HepG2 (cell line): Measurements from ENCODE around the gene ACSS1. TPM values are rescaled to one million over a fixed set of nuclear protein-coding genes. Genes with fewer than 3 reads are reported as not detected.

Experiments used
- ATM ChIP-seq: fragments of 450-650 bp; IDR thresholded peaks from 2 replicates; pipeline ENCODE4 v1.7.1; 2017; ENCODE audit warnings: mild to moderate bottlenecking, borderline replicate concordance
- IRF9 ChIP-seq: sonication (generic); formaldehyde crosslinking; IDR thresholded peaks from 2 replicates; pipeline ENCODE4 v1.8.0; 2022; ENCODE audit warnings: missing genetic modification reagents, mild to moderate bottlenecking, borderline replicate concordance
- POLR2G ChIP-seq: fragments of 200-400 bp; formaldehyde crosslinking; IDR thresholded peaks from 2 replicates; pipeline ENCODE4 v1.6.1; 2018; ENCODE audit warnings: mild to moderate bottlenecking, low read depth, low read length, moderate library complexity
- REST ChIP-seq, 2 experiments: IDR thresholded peaks; 2 replicates each; pipeline ENCODE4 v1.6.1; 2011 to 2012; ENCODE audit warnings: low read length in 2 of 2, borderline replicate concordance in 1 of 2, low read depth in 1 of 2, mild to moderate bottlenecking in 1 of 2, moderate library complexity in 1 of 2
- TAF1 ChIP-seq: sonication (generic); formaldehyde crosslinking; IDR thresholded peaks from 2 replicates; pipeline ENCODE4 v1.4.0; 2020; ENCODE audit warnings: missing genetic modification reagents
- ZBTB40 ChIP-seq, 2 experiments: fragments of 450-650 bp in 1 of 2; sonication (generic) in 1 of 2; formaldehyde crosslinking in 1 of 2; IDR thresholded peaks; 2 replicates each; pipeline versions ENCODE4 v1.6.1 to v1.8.0; 2016 to 2022; ENCODE audit warnings: antibody characterized with exemption in 1 of 2, mild to moderate bottlenecking in 1 of 2, missing genetic modification reagents in 1 of 2
- ZBTB42 ChIP-seq: sonication (generic); formaldehyde crosslinking; IDR thresholded peaks from 2 replicates; pipeline ENCODE4 v1.5.0; 2020; ENCODE audit warnings: mild to moderate bottlenecking, missing genetic modification reagents
- ZNF253 ChIP-seq: sonication (generic); formaldehyde crosslinking; IDR thresholded peaks from 2 replicates; pipeline ENCODE4 v1.8.0; 2022; ENCODE audit warnings: mild to moderate bottlenecking, missing genetic modification reagents, borderline replicate concordance
- ZNF275 ChIP-seq: sonication (generic); formaldehyde crosslinking; IDR thresholded peaks from 2 replicates; pipeline ENCODE4 v1.8.0; 2022; ENCODE audit warnings: missing genetic modification reagents, mild to moderate bottlenecking, inconsistent platforms, borderline replicate concordance
- ZNF563 ChIP-seq: sonication (generic); formaldehyde crosslinking; IDR thresholded peaks from 2 replicates; pipeline ENCODE4 v1.8.0; 2022; ENCODE audit warnings: mild to moderate bottlenecking, moderate library complexity, missing genetic modification reagents
- ZNF598 ChIP-seq: sonication (generic); formaldehyde crosslinking; IDR thresholded peaks from 2 replicates; pipeline ENCODE4 v1.5.1; 2020; ENCODE audit warnings: mild to moderate bottlenecking, missing genetic modification reagents, borderline replicate concordance
- ZNF619 ChIP-seq: sonication (generic); formaldehyde crosslinking; IDR thresholded peaks from 2 replicates; pipeline ENCODE4 v1.4.0; 2020; ENCODE audit warnings: mild to moderate bottlenecking, missing genetic modification reagents
- polyA plus RNA-seq, 8 experiments: library from polyadenylated mRNA; depleted of rRNA in 3 of 8; stranded (reverse) in 7 of 8; unstranded in 1 of 8; fragments of >200 nt; fragmentation: Illumina TruSeq in 4 of 8; extraction: Trizol in 4 of 8; gene quantifications; 2 replicates each; pipeline versions ENCODE4 v1.2.1 to v1.2.3, GENCODE V29; 2011 to 2016; ENCODE audit warnings: low read depth in 4 of 8, missing spikeins in 1 of 8, mixed read lengths in 1 of 8; ENCODE audit not compliant: insufficient read depth in 1 of 8
- total RNA-seq, 5 experiments: library from RNA; depleted of rRNA; stranded (reverse); fragments of >200 nt; fragmentation: Illumina TruSeq; extraction: Trizol; gene quantifications; 2 replicates each; pipeline ENCODE4 v1.2.3, GENCODE V29; 2016; ENCODE audit warnings: low read depth in 1 of 5

Gene ACSS1
- total and polyA plus RNA-seq, 2 of the 13 experiments (the other 11 are each of a cell fraction or from before 2014, with no cell fraction given): 15.2 to 41.6 TPM

- TF ChIP-seq IRF9 (CRISPR knock-in tag) (no peak; the same call in 1 of the 2 replicates), ATM (no peak), ZNF253 (CRISPR knock-in tag) (no peak), ZNF619 (CRISPR knock-in tag) (no peak), ZBTB40 (IDR thresholded peaks at IDR 0.05) (no peak), ZBTB40 (CRISPR knock-in tag; IDR thresholded peaks at IDR 0.05) (peak; percentile 65; the same call in 1 of the 2 replicates), ZNF598 (no peak; the same call in 1 of the 2 replicates), ZNF563 (CRISPR knock-in tag) (no peak), REST (IDR thresholded peaks at IDR 0.05; ENCODE audit: borderline replicate concordance in 1 of 2, low read depth in 1 of 2, low read length in 2 of 2) (peak; percentile 87 to 97), POLR2G (no peak), ZBTB42 (CRISPR knock-in tag) (0 out of 2 replicates have a peak, but pooled peaks have one; percentile 26), ZNF275 (no peak), TAF1 (CRISPR knock-in tag) (no peak)
These were observed 23.3 kb upstream of the ACSS1 start (continued) for GRCh38 chr20:25081065-25081729.
